Measurements from ENCODE around the gene ZNF646.
"Not testable (repeated sequence)": the region's sequence is repeated elsewhere in the genome, so short reads cannot be mapped to it uniquely, and the experiment has no call there.

The ZNF646 gene

GRCh38 chr16:31083981-31084380 lies 9.8 kb downstream of the ZNF646 start:
- DNase-seq (ENCODE audit: low read depth), result no peak

GRCh38 chr16:31084584-31085302 lies 10.5 kb downstream of the ZNF646 start:
- no peak for DNase-seq (ENCODE audit: low read depth)

GRCh38 chr16:31085411-31085810 lies 11.2 kb downstream of the ZNF646 start:
- no peak for DNase-seq (ENCODE audit: low read depth)

GRCh38 chr16:31085873-31086628 lies 11.8 kb downstream of the ZNF646 start:
- no peak for DNase-seq (ENCODE audit: low read depth)

GRCh38 chr16:31086629-31086906 lies 12.3 kb downstream of the ZNF646 start:
- no peak for DNase-seq (ENCODE audit: low read depth)

GRCh38 chr16:31087481-31087880 lies 13.3 kb downstream of the ZNF646 start:
- DNase-seq (ENCODE audit: low read depth), result no peak

- no peak for DNase-seq (ENCODE audit: low read depth)
Observed at GRCh38 chr16:31087971-31088370, 13.7 kb downstream of the ZNF646 start.

- no peak for DNase-seq (ENCODE audit: low read depth)
Observed at GRCh38 chr16:31088459-31089183, 14.4 kb downstream of the ZNF646 start, which contains the start of gene PRSS53. Gene PRSS53, minus strand, starts transcription at chr16:31088943. Its CDS starts 134 bp downstream, at chr16:31088809.

GRCh38 chr16:31089199-31089598 lies 15.0 kb downstream of the ZNF646 start:
- DNase-seq (ENCODE audit: low read depth), result no peak

- DNase-seq (ENCODE audit: low read depth), result no peak
Observed at GRCh38 chr16:31090540-31090939, 16.3 kb downstream of the ZNF646 start.

GRCh38 chr16:31092330-31092729 lies 18.1 kb downstream of the ZNF646 start:
- DNase-seq (ENCODE audit: low read depth), result no peak

GRCh38 chr16:31093132-31093703 lies 19.0 kb downstream of the ZNF646 start:
- no peak for DNase-seq (ENCODE audit: low read depth)

GRCh38 chr16:31094088-31094423 lies 19.8 kb downstream of the ZNF646 start:
- DNase-seq (ENCODE audit: low read depth), result no peak

GRCh38 chr16:31094424-31095120 lies 20.4 kb downstream of the ZNF646 start, which contains the start of gene VKORC1:
Gene VKORC1, minus strand, starts transcription at chr16:31094797. Its CDS starts 68 bp downstream, at chr16:31094729.
- DNase-seq (ENCODE audit: low read depth), result peak; percentile 93

- no peak for DNase-seq (ENCODE audit: low read depth)
Observed at GRCh38 chr16:31099860-31100638, 25.8 kb downstream of the ZNF646 start.

- not testable (repeated sequence) for DNase-seq (ENCODE audit: low read depth)
Observed at GRCh38 chr16:31100876-31101641, 26.8 kb downstream of the ZNF646 start.

- DNase-seq (ENCODE audit: low read depth), result no peak
Observed at GRCh38 chr16:31105677-31106213, 31.5 kb downstream of the ZNF646 start.

GRCh38 chr16:31106509-31107464 lies 32.6 kb downstream of the ZNF646 start:
- DNase-seq (ENCODE audit: low read depth), result no peak

GRCh38 chr16:31107465-31107867 lies 33.2 kb downstream of the ZNF646 start:
- DNase-seq (ENCODE audit: low read depth), result no peak

Data from HS-27A (cell line).